Measurements from ENCODE around the gene TNIK.
A peak's percentile ranks its signal among the peaks of the same experiment; 100 is the strongest.

TNIK gene

GRCh38 chr3:171218069-171218468, 242.1 kb downstream of the TNIK start:
- DNase-seq = no peak

DNA sequence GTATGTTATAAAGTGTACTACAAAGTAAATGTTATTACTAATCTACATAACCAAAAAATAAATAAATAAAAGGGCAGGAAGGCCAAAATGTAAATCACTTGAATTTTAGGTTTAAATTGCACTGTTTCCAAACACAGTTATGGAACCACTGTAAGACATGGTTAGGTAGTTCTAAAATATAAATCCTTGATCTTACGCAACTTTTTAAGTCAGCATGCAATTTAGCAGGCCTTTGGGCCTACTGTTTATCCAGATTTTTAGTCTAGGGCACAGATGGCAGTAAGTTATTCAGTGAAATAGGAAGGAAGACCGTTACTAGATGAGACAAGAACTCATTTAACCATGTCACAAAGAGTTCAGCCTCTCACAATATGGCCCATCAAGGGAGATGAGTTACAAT, 246.3 kb downstream of the TNIK start:
- DNase-seq = no peak

DNA sequence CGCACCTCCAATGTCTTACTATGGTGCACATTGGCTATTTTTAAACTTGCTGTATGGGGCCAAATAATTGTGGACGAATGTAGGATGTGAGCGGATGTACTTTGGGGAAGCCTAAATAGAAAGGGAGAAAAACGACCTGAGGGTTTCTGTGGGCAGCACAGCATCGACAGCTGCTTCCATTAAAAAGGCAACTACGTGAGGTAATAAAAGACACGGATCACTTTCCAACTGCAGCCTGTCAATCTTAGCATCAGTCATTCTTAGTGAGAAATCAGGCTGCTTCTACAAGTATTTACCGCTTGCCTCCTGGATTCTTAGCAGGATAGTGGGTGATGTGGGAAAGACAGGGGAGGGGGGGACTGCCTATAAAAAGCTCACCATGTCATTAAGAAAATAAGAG, 247.0 kb downstream of the TNIK start:
- no peak for DNase-seq

DNA sequence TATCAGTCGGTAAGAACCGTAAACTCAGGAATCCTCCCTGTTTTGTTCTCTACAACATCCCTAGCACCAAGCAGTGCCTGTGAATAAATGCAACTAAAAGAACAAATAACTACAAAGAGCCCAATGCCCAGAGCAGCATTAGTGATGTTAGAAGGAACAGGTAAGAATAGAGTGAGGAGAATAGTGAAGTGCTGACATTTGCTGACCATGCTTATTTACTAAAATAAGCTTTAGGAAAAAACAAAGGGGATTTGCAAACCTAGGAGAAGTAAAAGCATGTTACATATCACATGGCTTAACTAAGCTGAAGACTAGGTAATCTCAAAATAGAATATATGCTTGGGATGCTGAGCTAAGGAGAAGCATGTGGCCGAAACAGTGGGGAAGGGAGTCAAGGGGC, 247.6 kb downstream of the TNIK start:
- DNase-seq = no peak

GRCh38 chr3:171206283-171206682, 253.9 kb downstream of the TNIK start:
- DNase-seq = no peak

- no peak for DNase-seq
These were observed 255.3 kb downstream of the TNIK start for GRCh38 chr3:171204942-171205341.

DNA sequence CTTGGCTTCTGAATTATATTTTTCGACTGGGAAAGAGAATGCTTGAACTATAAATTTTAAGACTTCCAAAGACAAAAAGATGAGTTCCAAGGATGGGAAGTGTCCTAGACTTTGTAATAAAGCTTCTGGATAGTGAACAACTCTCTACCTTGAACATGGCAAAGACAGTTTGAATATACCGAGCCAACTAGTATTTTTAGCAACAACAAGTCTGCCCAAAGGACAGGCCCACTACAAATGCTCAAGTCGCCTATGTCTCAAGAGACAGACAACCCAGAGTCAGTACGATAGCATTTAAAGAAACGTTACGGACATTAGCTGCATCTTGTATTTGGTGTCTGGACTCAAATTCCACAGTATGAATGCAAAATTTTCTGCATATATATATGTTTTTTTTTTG, 258.4 kb downstream of the TNIK start:
- DNase-seq = no peak

- DNase-seq = no peak
These were observed 259.5 kb downstream of the TNIK start for GRCh38 chr3:171200750-171201088.

DNA sequence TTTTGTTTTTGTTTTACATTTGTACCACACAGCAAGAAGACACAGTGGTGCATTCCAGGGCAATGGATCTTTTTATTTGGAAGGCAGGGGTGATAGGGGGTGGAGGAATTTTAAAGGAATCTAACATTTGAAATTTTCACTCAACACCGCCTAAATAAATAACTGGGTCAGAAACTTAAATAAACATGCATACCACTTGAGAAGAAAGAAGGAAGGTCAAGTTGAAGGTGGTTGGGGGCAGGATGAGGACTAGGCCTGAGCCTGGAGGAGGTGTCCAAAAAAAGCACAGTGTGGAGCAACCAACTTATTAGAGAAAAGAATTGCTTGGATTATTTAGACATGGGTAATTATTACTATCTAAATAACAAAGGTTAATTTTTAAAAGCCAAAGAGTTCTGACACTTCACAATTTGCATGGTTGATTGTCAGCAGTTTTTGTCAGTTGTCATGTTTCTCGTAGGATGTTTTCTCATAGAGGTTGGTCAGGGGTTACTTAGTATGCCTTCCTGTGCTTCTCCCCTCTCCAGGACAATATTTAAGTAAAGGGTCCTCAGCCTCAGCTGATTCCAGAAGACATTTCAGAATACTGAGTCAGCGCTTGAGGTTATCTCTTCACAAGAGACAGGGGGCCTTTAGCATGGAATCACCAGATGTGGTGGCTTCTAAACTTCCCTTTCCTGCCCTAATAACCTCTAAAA, 260.0 kb downstream of the TNIK start:
- DNase-seq = no peak

- peak; percentile 10 for DNase-seq
These were observed 260.8 kb downstream of the TNIK start for GRCh38 chr3:171199473-171199829.

- DNase-seq = no peak
These were observed 261.3 kb downstream of the TNIK start for GRCh38 chr3:171198781-171199472.

GRCh38 chr3:171195686-171196085, 264.5 kb downstream of the TNIK start:
- no peak for DNase-seq

- DNase-seq = no peak
These were observed 265.2 kb downstream of the TNIK start for GRCh38 chr3:171194965-171195364.

DNA sequence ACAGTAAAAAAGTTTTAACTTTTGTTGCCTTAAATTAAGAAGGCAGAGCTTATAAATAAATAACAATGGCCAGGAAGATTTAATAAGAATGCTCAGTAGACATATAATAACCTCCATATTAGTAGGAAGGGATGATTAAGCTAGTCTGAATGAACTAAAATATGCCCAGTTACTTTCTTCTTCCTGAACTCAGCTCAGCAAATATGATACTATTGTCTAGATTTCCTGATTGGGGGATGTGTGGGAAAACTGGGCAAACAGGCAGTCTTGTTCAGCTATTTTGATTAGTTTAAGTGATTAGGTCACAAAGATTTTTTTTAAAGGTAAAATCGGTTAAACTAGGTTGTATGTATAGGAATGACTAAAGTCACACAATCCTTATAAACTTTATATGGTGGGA, 266.5 kb downstream of the TNIK start:
- no peak for DNase-seq

- DNase-seq = no peak
These were observed 267.9 kb downstream of the TNIK start for GRCh38 chr3:171192176-171192854.

DNA sequence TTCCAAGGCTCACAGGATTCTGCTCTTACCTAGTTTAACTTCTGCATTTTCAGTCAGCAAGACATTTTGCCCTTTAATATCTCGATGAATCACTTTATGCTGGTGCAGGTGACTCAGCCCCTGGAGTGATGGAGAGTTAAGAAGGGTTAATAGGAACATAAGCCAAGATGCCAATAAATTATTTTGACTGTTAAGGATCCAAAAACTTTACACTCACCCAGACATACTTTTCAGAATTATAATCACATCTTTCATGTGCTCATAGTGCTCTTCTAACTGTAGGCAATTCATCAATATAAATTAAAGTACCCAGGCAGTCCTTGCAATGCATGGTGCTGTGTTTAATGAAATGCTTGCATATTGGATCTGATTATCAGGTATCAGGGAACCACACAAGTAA, 269.5 kb downstream of the TNIK start:
- peak; percentile 23 for DNase-seq

- DNase-seq = no peak
These were observed 270.7 kb downstream of the TNIK start for GRCh38 chr3:171189394-171190080.

DNA sequence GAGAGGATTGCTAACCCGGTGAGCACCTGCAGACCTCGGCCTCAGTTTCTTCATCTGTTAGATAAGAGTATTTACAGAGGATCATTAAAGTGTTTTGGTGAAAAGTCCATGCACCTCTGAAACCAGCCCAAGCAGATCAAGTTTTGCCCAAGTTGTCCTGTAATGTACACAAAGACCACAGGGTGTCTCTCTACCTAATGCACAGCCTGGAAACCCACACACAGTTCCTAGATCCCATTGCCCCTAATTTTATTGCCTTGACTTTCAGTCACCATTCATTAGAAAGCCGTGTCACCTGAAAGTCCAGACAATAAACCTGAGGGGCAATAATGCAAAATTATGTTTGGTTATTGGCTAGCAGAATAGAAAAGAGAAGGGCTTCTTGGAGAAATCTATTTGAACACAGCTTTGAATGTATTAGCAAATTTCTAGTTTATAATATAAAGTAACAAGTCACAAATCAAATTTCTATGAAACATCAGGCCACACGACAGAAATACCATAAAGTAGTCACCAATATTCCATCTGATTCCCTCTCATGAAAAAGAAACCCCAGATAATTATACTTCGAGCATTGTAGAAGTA, 272.4 kb downstream of the TNIK start:
- DNase-seq = peak; percentile 28

DNA sequence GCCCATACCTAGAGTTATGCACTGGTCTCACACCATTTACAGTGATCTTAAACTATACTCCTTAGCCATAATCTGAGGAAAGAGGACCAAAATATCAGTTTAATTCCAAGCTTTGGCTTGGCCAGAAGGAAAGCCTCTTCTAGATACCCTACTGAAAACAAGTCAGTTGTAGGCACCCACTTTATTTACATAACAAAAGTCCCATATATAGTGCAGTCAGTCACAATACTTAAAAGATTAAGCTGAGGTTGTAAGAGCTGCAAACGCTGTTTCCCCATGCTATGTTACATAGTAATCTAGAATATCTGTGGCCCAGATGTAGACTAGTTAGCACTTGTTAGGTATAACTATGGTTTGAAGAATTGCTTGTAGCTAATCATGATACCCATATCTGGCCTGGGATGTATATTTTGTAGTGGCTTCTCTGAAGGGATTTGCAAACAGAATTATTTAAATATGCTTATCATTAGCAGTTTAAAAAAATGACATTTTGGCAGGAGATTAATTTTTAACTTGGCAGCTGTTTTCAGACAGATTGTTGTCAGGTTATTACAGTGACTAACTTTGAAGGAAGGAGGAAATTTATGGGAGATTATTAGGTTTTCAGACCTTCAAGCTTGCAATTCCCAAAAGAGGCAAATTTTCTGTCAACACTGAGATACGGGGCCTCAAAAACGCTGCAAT, 273.2 kb downstream of the TNIK start:
- no peak for DNase-seq

GRCh38 chr3:171186383-171186782, 273.8 kb downstream of the TNIK start:
- DNase-seq = no peak

DNA sequence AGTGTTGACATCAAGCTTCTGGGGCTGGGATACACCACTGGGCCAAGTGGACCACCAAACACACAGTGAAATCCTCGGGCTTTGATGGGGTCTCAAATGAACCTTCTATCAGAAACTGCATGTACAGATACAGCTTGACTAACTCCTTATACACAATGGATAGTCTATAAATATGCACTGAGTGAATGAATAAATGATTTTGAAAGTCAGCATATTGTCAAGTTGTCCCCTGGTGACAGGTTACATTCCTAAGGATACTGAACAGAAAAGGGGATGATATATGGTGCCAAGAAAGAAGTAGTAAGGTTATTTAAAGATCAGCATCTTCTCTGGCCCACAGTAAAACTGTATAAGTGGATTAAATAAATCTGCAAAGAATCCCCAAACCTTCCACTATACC, 274.2 kb downstream of the TNIK start:
- DNase-seq = no peak

DNA sequence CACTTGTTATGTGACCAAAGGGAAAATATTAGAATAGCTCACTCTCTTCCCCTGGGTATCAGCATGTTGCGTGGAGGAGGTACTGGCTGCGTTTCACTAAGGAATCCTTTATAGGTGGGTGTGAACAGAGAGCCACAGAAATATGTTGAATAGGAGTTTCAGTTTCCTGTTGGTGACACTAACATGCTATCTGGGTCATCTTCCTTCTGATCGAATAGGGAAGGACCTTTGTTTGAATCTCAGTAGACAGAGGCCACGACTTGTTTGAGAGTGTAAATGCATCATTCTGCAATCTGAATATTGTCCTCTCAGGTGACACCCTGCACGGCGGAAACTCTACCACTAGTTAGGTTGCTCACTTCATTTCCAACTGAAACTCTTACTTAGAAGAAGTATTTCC, 275.8 kb downstream of the TNIK start:
- DNase-seq = peak; percentile 75

DNA sequence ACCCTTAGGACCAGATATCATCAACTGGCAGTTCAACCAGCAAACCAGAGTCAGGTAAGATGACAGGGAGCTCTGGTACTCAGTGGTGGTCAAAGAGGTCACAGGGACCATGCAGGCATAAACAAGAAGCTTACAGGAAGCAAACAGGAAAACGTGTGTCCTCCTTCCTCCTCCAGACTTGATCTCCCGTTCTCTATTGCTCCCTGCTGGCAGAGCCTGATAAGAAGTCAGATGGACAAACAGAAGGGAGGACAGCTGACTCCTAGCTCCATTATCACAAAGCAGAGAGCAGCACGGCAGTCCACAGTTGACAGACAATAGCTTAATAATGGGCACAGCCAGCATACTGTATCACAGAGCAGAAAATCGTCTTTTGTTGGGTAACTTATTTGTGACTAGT, 277.2 kb downstream of the TNIK start:
- peak; percentile 21 for DNase-seq

All from inflammatory macrophage treated with lipopolysaccharide for 4 hours (primary cell).